GM19035 (cell line): ENCODE measurements around the gene HMCES.
"Not testable (repeated sequence)": the region's sequence is repeated elsewhere in the genome, so short reads cannot be mapped to it uniquely, and the experiment has no call there.

ENCODE experiments used
- ATAC-seq: cut with Tn5 transposase; IDR thresholded peaks from one replicate; pipeline ENCODE4 v1.9.1; 2021; ENCODE audit not compliant: unreplicated experiment

The HMCES gene

DNA sequence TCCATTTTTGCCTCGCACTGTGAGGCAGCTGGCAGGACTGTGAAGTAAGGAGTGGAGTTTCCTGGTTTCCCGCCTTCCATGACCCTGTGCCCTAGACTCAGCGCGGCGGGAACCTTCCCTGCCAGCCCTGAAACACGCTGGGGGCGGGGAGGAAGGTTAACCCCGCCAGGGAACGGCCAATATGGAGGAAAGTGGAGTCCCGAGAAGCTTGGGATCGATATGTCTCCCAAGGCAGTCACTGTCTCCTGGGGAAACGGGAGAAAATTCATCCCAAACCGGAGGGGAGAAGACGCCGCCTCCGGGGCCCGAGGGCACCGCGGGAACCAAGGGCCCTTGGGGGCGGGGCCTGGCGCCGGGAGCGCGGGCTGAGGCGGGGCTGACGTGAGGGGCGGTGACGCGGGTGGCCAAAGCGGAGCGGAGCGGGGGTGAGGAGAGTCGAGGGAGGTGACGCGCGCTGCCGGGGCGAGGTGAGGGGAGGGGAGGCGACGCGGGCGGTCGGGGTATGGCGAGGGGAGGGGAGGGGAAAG is at the start of gene HMCES:
TSS of gene HMCES (plus strand) at position 432 of the 527 bp plus-strand sequence. CDS start 863 bp downstream, outside the sequence.
- ATAC-seq, result peak; percentile 49

GRCh38 chr3:129228891-129229585 is 49.6 kb upstream of the HMCES start:
- no peak for ATAC-seq

DNA sequence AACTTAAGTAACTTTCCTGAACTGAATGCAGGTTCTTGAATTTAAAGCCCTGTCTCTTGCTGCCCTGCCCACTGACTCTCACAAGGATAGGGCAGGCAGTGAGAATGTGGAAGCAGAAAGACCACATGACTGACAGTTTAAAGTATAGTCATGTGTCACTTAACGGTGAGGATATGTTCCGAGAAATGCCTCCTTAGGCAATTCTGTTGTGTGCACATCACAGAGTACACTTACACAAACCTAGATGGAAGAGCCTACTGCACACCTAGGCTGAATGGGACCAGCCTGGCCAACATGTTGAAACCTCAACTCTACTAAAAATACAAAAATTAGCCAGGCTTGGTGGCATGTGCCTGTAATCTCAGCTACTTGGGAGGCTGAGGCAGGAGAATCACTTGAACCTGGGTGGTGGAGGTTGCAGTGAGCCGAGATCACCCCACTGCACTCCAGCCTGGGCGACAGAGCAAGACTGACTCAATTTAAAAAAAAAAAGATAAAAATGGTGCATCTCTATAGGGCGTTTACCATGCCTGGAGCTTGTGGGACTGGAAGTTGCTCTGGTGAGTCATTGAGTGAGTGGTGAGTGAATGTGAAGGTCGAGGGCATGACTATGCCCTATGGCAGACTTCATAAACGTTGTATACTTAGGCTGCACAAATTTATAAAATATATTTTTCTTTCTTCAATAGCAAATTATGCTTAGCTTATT is 48.2 kb upstream of the HMCES start:
- no peak for ATAC-seq

- no peak for ATAC-seq
These were observed 47.1 kb upstream of the HMCES start for GRCh38 chr3:129231331-129232119.

- ATAC-seq, result peak; percentile 88
These were observed 45.1 kb upstream of the HMCES start for GRCh38 chr3:129233538-129233937.

- no peak for ATAC-seq
These were observed 44.2 kb upstream of the HMCES start for GRCh38 chr3:129234441-129234840.

DNA sequence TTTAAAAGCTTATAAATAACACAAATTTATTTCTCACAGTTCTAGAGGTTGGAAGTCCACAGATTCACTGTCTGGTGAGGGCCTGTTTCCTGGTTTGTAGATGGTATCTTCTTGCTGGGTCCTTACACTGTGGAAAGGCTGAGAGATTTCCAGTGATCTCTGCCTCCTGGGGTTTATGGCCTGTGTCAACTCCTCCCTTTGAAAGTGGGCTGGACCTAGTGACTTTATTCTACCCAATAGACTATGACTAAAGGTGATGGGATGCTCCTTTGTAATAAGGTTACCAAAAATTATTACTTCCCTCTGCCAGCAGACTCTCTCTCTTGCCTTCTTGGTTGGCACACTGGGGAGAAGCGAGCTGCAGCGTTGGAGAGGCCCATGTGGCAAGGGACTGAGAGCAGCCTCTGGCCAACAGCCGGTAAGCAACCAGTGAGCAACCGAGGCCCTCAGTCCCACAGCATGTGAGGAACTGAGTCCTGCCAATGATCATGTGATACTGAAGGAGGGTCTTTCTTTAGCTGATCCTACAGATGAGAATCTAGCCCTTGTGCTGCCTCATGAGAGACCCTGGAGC is 43.2 kb upstream of the HMCES start:
- ATAC-seq, result no peak

DNA sequence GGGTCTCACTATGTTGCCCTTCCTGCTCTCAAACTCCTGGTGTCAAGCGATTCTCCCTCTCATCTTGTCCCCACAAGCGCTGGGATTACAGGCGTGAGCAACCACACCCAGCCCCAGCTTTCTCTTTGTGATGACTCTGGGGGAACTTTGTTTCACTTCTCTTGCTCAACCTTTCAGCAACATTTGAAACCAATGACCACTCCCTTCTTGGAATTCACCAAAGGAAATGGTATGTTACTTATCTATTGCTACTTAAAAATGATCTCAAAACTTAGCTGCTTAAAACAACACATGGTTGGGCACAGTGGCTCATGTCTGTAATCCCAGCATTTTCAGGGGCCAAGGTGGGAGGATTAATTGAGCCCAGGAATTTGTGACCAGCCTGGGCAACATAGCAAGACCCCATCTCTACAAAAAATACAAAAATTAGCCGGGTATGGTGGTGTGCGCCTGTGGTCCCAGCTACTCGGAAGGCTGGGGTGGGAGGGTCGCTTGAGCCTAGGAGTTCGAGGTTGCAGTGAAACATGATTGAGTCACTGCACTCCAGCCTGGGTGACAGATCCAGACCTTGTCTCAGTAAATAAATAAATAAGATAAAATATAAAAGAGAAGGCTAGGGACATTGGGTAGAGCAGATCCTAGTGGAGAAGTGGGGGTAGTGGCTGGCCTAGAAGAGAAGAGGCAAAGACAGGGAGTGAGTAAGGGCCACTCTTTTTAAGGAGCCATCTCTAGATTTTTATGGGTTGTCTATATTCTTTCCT is 39.5 kb upstream of the HMCES start:
- no peak for ATAC-seq

DNA sequence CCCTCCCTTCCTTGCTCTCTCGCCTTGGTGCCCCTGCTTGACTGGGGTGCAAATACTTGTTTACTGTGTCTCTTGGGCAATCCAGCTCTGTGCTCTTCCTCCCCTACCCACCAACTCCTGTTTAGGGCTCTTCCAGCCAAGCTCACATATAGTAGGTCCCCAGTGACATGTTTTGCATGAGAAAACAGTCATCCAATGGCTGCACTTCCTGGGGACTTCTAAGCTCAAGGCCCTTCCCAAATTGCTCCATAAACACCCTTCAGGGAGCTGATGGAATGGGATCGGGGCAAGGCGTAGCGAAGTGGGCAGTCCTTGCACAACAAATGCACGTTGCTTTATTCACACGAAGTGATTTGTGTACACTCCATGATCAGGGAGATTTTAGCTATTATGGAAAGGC is 38.7 kb upstream of the HMCES start:
- no peak for ATAC-seq

DNA sequence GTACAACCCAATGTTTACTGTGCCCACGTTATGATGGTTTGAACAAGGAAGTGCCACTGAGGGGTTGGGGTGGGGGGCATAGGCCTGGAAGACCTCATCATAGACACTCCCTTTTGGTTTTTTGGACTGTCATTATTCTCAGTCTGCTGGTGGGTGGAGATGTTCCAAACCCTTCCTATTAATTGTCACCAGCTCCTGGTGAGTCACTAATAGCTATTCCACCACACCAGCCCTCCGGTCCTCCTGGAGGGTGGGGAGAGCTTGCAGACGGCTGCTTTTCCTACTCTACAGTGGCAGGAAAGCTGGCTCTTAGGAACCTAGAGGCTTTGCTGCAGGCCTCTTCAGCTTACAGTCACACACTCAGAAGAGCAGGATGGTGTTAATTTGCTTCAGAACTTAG is 38.2 kb upstream of the HMCES start:
- no peak for ATAC-seq

GRCh38 chr3:129245141-129245540 is 33.5 kb upstream of the HMCES start:
- no peak for ATAC-seq

GRCh38 chr3:129245641-129246306 is 32.9 kb upstream of the HMCES start:
- not testable (repeated sequence) for ATAC-seq

DNA sequence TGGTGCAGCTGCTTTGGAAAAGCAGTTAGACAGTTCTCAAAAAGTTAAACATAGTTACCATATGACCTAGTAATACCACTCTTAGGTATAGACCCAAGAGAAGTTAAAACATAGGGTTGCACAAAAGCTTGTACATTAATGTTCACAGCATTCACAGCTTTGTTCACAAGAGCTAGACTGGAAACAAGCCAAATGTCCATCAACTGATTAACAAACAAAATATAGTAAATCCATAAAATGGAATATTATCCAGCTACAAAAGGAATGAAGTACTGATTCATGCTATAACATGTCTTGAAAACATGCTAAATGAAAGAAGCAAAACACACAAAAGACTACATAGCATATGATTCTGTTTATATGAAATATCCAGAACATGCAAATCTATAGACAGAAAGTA is 32.0 kb upstream of the HMCES start:
- no peak for ATAC-seq

GRCh38 chr3:129248286-129248979 is 30.2 kb upstream of the HMCES start:
- no peak for ATAC-seq

DNA sequence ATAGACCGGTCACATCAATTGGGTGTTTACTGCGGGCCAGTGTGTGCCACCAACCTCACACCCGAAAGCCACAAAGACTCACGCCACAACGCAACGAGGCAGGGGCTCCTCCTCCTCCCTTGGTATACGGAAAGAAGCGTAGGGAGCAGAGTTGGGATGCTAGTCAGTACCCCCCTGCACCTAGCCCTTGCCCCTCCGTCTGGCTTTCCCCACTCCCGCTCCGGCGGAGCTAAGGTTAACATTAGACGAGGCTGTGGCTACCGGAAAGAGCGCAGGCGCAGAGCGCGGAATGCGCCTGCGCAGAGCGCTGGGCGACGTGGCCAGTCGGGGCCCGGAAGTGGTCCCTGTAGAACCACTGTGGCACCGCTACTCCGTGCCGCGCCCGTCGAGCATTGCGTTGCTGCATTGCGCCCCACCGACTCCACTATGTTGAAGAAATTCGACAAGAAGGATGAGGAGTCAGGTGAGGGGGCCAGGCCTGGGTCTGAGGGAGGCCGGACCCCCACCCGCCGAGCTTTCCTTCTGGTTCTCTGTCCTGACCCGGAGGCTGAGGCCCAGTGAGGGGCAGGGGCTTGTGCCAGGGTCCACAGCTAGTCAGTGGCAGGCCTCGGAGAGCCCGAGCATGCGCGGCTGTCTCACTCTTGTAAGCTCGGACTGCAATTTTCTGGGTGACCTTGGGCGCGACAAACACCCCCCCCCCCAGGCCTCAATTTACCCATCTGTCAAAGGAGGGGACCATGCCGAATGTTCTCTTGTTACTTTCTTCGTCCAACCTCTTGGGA is 29.2 kb upstream of the HMCES start, which contains the start of gene COPG1:
TSS of gene COPG1 (plus strand) at position 323 of the 782 bp plus-strand sequence. CDS start at position 427, 104 bp downstream.
- peak; percentile 86 for ATAC-seq

DNA sequence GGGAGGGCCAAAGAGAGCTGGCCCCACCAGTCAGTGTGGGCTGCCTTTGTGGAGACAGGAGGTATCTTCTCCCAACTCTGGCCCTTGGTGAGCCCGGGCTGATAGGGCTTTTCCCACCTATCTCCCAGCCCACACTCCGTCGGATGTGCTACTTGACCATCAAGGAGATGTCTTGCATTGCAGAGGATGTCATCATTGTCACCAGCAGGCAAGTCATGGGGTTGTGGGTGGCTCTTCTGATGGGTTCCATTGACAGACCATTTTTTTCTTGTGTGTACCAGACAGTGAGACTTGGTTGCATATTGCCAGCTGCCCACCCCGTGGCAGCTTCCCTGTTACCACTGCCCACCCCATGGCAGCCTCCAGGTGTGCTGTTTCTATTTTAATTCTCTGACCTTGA is 25.9 kb upstream of the HMCES start:
- ATAC-seq, result no peak

GRCh38 chr3:129254536-129255230 is 24.0 kb upstream of the HMCES start:
- ATAC-seq, result no peak

GRCh38 chr3:129256270-129256669 is 22.4 kb upstream of the HMCES start:
- ATAC-seq, result no peak
